Cardiac fibroblast (primary cell): ENCODE results near the gene CCDC91.
"Not testable (repeated sequence)": the region's sequence is repeated elsewhere in the genome, so short reads cannot be mapped to it uniquely, and the experiment has no call there.

Experiments used
- DNase-seq, 2 donors: peaks; one replicate each; pipeline versions ENCODE4 v3.0.0 to v3.0.0-alpha.2; 2010; ENCODE audit warnings: low read depth in 2 of 2
- H3K4me3 ChIP-seq, 2 donors: replicated peaks in 1 of 2; 1 replicate in 1 of 2; 2 replicates in 1 of 2; pipeline ENCODE4 v1.5.1; 2011; ENCODE audit warnings: low read depth in 2 of 2, low read length in 2 of 2, mild to moderate bottlenecking in 2 of 2, moderate library complexity in 1 of 2
- TF ChIP-seq, protein P1 (sequence below): IDR thresholded peaks from one replicate; pipeline ENCODE4 v1.5.1; 2011; ENCODE audit warnings: low read depth, mild to moderate bottlenecking, low read length, inconsistent platforms

CCDC91 gene

DNA sequence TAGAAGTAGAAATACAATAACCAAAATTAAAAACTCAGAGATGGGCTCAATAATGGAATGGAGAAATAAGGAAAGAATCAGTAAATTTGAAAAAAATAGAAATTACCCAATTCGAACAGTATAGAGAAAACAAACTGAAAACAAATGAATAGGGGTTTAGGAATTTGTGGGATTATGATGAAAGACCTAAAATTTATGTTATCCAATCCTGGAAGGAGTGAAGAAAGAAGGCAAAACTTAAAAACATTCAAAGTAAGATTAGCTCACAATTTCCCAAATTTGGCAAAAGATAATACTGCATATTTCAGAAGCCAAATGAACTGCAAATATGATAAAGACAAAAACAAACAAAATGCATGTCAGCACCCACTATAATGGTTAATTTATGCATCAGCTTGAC, 177.1 kb downstream of the CCDC91 start:
- DNase-seq: peak in 1 of 2 donors; percentile 36
- TF ChIP-seq, protein P1, sequence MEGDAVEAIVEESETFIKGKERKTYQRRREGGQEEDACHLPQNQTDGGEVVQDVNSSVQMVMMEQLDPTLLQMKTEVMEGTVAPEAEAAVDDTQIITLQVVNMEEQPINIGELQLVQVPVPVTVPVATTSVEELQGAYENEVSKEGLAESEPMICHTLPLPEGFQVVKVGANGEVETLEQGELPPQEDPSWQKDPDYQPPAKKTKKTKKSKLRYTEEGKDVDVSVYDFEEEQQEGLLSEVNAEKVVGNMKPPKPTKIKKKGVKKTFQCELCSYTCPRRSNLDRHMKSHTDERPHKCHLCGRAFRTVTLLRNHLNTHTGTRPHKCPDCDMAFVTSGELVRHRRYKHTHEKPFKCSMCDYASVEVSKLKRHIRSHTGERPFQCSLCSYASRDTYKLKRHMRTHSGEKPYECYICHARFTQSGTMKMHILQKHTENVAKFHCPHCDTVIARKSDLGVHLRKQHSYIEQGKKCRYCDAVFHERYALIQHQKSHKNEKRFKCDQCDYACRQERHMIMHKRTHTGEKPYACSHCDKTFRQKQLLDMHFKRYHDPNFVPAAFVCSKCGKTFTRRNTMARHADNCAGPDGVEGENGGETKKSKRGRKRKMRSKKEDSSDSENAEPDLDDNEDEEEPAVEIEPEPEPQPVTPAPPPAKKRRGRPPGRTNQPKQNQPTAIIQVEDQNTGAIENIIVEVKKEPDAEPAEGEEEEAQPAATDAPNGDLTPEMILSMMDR: no peak
- H3K4me3 ChIP-seq: no peak overlapping the region

DNA sequence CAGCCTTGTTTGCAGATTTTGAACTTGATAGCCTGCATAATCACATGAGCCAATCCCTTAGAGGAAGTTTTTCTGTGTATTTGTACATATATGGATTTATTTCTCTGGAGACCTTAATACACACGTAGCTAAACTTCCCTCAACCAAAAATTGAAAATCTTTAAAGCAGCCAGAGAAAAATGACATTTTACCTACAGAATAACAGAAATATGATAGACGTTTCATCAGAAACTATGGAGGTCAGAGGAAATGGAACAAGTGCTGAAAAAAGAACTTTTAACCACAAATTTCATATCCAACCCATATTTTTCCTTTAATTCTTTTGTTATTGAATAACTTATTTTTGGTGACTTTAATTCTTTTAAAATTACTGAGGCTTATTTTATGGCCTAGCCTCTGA, 177.7 kb downstream of the CCDC91 start:
- TF ChIP-seq, protein P1: no peak
- no peak overlapping the region for H3K4me3 ChIP-seq
- no peak for DNase-seq

DNA sequence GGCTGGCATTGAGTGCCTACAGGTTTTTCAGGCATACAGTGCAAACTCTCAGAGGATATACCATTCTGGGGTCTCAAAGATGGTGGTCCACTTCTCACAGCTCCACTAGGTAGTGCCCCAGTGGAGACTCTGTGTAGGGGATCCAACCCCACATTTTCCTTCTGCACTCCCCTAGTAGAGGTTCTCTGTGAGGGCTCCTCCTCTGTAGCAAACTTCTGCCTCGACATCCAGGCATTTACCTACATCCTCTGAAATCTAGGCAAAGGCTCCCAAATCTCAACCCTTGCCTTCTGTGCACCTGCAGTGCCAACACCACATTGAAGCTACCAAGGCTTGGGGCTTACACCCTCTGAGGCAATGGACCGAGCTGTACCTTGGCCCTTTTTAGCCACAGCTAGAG, 179.2 kb downstream of the CCDC91 start:
- no peak overlapping the region for H3K4me3 ChIP-seq
- TF ChIP-seq, protein P1: no peak
- no peak for DNase-seq

GRCh38 chr12:28374556-28374955, 184.3 kb downstream of the CCDC91 start:
- DNase-seq: peak; percentile 10 to 56
- H3K4me3 ChIP-seq: no peak overlapping the region
- TF ChIP-seq, protein P1: no peak

DNA sequence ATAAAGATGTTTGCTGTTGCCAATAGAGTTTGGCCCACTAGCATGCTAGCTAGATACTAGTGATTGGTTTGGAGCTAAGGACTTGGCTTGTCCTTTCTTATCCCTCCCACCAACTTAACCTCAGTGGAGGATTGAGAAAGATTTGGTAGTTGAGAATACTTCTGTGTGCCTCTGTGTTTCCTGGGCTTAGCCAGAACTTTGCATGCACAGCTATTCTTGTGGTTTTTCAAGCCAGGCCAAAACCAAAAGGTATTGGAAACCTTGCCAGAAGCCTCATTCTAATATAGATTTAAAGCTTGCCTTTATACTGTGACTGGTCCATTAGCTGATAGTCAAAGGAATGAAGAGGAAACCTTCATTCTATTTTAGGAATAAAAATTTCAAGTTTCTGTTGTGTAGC, 188.5 kb downstream of the CCDC91 start:
- peak; percentile 72 to 86 for DNase-seq
- TF ChIP-seq, protein P1: no peak
- H3K4me3 ChIP-seq: no peak overlapping the region

DNA sequence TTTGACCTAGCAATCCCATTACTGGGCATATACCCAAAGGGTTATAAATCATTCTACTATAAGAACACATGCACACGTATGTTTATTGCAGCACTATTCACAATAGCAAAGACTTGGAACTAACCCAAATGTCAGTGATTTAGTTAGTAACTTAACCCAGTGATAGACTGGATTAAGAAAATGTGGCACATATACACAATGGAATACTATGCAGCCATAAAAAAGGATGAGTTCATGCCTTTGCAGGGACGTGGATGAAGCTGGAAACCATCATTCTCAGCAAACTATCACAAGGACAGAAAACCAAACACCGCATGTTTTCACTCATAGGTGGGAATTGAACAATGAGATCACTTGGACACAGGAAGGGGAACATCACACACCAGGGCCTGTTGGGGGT, 189.5 kb downstream of the CCDC91 start:
- not testable (repeated sequence) for DNase-seq, H3K4me3 ChIP-seq

DNA sequence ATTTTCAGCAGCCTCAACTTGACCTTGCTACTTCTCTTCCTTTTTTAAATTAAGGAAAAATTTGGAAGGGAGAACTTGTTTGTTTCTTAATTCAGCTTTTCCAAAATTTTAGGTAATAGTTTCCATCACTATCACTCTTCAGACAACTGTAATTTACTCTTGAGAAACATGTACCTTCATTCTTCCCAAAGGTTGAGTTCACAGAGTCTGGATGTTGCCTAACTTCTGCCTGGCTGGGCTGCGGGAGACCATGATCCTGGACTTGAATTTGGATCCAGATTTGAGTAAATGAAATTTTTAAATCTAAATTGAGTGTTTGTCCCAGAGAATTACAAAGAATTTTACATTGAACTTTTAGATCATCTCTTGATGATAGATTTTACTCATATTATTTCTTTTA, 193.1 kb downstream of the CCDC91 start:
- no peak for DNase-seq
- H3K4me3 ChIP-seq: no peak overlapping the region
- TF ChIP-seq, protein P1: no peak
